SU-DHL-6 (cell line): ENCODE results near the gene PRKD1.

Experiments used
- EZH2phosphoT487 ChIP-seq: fragments of 200-600 bp; sonication (generic), shearing (Covaris generic); conservative IDR thresholded peaks from 2 replicates; pipeline ENCODE4 v1.6.1; 2018; ENCODE audit warnings: mild to moderate bottlenecking, antibody characterized with exemption, low read length, moderate library complexity, mixed read lengths
- TF ChIP-seq, protein P1 (sequence below): fragments of 200-600 bp; sonication (generic); IDR thresholded peaks from one replicate; pipeline ENCODE4 v1.5.1; 2017; ENCODE audit warnings: antibody characterized with exemption, mild to moderate bottlenecking, low read length, moderate library complexity; ENCODE audit not compliant: insufficient read depth, poor library complexity, severe bottlenecking

DNA sequence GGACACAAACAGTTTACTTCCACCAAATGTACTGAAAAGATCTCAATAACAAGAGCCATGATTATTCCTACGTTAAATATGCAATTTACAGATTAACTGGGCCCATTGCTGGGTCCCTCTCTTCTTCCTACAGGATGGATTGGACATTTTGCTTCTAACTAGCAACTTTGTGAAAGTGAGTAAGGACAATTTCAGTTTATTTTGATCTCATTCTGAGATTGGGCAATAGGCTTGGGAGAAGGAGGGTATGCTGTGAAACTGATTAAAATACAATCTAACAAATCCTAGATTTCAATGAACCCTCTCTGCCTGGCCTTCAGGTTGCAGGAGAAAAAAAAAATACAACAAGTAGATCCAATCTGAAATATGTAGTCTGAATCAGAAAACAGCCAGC is 121.5 kb downstream of the PRKD1 start:
- TF ChIP-seq, protein P1, sequence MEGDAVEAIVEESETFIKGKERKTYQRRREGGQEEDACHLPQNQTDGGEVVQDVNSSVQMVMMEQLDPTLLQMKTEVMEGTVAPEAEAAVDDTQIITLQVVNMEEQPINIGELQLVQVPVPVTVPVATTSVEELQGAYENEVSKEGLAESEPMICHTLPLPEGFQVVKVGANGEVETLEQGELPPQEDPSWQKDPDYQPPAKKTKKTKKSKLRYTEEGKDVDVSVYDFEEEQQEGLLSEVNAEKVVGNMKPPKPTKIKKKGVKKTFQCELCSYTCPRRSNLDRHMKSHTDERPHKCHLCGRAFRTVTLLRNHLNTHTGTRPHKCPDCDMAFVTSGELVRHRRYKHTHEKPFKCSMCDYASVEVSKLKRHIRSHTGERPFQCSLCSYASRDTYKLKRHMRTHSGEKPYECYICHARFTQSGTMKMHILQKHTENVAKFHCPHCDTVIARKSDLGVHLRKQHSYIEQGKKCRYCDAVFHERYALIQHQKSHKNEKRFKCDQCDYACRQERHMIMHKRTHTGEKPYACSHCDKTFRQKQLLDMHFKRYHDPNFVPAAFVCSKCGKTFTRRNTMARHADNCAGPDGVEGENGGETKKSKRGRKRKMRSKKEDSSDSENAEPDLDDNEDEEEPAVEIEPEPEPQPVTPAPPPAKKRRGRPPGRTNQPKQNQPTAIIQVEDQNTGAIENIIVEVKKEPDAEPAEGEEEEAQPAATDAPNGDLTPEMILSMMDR: no peak
- TF ChIP-seq EZH2phosphoT487: no peak
